ENCODE data around the gene EVA1A.

DNA sequence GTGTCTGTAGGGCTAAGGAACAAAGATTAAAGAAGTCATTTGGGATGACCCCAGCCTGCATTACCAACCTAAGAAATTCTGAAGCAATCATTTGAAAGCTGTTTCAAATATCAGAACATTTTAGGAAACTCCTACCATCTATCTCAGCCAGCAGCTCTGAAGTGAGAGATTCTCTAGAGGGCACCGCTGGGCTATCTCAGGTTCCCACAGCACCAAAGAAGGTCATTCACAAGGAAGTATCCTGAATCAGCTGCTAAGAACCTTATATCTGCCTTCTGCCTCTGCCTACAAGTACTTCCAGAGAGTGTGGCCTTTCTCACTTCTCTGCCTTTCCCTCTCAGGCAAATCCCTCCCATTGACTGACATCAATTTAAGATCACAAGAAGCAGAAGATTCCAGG, 13.4 kb upstream of the EVA1A start:
- no peak for TF ChIP-seq POLR2A (IDR thresholded peaks at IDR 0.05)
- TF ChIP-seq, protein P1, sequence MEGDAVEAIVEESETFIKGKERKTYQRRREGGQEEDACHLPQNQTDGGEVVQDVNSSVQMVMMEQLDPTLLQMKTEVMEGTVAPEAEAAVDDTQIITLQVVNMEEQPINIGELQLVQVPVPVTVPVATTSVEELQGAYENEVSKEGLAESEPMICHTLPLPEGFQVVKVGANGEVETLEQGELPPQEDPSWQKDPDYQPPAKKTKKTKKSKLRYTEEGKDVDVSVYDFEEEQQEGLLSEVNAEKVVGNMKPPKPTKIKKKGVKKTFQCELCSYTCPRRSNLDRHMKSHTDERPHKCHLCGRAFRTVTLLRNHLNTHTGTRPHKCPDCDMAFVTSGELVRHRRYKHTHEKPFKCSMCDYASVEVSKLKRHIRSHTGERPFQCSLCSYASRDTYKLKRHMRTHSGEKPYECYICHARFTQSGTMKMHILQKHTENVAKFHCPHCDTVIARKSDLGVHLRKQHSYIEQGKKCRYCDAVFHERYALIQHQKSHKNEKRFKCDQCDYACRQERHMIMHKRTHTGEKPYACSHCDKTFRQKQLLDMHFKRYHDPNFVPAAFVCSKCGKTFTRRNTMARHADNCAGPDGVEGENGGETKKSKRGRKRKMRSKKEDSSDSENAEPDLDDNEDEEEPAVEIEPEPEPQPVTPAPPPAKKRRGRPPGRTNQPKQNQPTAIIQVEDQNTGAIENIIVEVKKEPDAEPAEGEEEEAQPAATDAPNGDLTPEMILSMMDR (IDR thresholded peaks at IDR 0.05), result no peak
